Measurements from ENCODE around the gene SHROOM1. TPM values are rescaled to one million over a fixed set of nuclear protein-coding genes. Genes with fewer than 3 reads are reported as not detected.

The SHROOM1 gene
- total RNA-seq, 1 experiment from 2014 or later = 8.2 TPM

DNA sequence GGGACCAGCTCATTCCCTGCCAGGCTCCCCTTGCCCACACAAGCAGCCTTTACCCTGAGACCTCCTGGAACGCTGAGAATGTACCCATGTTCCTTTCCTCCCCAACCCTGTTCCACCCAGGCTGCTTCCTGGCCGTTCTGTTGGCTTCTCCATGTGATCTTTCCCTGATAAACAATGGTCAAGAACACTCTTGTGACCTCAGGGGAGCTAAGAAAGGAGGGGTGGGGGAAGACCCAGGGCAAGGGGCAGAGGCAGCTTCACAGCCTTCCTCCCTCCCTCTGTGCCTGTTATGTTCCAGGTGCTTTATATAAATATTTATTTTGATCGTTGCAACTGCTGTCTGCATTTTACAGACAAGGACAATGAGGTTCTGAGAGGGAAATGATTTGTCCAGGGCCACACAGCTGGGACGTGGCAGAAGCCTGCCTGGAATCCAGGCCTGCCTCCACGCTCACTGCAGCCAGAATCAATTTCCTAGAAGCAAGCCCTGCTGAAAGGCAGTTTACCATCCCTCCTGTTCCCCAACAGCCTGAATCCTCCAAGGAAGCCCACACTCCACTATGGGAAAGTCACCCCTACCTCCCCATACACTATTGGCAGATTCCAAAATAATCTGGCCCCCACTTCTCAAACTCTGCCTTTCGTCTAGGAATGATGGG lies 3.9 kb downstream of the SHROOM1 start:
- no peak for DNase-seq (ENCODE audit: extremely low read depth, low read depth)

DNA sequence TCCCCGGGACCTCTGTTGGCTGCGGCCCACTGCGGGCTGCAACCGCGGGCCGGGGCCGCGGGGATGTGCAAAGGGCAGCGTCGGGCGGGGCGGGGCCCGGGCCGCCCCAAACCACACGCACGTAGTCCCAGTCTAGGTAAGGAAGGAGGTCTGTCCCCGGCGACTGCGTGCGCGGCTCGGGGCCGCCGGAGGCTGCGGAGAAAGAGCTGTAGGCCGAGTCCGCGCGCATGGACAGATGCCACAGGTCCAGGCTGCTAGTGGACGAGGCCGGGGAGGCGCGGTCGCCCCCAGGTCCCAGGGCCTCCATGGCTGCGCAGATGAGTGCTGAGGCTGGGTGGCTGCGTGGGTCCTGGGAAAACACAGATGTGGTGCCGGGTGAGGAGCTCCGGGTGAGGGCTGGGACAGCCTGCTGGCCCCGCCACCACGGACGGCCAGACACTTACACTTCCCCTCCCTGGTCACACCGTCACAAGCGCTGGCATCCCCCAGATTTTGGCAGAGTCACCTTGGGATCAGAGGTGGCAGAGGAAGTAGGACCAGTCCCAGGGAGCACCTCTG lies 4.5 kb downstream of the SHROOM1 start:
- no peak for DNase-seq (ENCODE audit: extremely low read depth, low read depth)

DNA sequence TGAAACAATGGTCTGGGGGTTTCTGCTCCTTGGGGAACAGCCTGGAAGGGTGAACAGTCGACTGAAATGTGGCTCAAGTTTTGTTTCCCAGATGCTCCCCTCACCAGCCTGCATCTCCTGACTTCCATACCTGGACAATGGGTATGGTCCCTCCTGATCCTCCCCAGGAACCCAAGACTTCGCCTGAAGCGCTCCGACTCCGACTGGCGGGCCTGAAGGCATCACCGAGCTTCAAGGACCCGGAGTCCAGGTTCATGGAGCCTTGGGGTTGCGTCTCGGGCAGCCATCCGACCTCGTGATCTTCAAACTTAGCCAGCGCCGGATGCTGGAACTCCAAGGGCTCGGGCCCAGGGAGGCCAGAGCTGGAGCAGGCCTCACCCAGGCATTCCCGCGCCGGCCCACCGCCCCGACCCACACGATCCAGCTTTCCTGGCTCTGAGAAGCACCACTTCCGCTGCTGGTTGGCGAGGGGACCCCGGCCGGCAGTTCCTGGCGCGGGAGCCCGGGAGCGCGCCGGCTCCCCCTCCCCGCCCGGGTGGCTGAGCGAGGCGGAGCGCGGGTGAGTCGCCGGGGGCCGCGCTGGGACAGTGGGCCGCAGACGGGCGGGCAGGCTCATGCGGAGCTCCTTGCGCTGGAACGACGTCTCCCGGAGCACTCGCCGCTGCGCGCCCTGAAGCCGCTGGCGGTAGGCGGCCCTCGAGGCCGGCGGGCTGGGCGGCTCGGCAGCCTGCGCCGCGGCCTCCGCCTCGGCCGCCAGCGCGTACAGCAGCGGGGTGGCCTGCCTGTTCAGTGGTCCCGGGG lies 5.2 kb downstream of the SHROOM1 start:
- DNase-seq (ENCODE audit: extremely low read depth, low read depth) = no peak

DNA sequence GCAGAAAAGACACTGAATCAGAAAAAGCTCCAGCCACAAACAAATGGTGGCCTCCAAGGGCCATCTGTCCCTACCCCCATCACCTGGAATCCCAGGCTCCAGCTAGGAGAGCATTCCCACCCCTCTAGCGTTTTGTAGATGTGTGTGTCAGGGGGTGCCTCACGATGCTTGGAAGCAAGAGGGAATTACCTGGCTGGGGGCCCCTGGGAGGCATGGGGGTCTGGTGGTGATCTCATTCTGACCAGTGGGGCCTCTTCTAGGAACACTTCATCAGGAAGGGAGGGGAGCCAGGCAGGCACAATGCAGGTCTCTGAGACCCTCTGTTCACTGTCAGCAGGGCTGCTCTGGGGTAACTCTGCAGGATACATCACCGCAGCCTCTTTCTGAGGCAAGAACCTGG lies 6.0 kb downstream of the SHROOM1 start:
- no peak for DNase-seq (ENCODE audit: extremely low read depth, low read depth)

DNA sequence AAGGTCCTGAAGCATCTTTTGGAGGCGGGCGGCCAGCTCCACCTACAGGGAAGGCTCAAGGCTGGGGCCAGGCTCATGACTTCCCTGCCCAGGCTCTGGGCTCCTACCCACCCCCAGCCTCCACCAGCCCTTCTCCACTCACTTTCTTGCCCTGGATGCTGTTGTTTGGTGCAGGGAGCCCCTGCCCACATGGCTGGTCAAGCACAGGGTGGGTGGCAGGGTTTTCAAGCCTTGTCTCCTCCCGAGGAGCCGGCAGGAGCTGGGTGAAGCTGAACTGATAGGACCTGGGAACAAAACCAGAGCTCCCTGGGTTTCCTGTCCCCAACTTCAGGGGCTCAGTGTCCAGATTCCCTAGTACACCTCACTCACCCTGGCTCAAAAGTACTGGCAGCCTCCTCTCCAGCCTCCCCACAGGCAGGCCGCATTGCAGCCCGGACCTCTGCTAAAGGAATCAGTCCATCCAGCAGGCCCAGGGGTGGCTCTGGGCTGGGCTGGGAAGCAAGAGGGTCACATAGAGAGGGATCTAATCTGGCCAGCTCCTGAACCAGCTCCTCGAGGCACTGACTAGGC lies 6.9 kb downstream of the SHROOM1 start:
- DNase-seq (ENCODE audit: extremely low read depth, low read depth) = no peak

DNA sequence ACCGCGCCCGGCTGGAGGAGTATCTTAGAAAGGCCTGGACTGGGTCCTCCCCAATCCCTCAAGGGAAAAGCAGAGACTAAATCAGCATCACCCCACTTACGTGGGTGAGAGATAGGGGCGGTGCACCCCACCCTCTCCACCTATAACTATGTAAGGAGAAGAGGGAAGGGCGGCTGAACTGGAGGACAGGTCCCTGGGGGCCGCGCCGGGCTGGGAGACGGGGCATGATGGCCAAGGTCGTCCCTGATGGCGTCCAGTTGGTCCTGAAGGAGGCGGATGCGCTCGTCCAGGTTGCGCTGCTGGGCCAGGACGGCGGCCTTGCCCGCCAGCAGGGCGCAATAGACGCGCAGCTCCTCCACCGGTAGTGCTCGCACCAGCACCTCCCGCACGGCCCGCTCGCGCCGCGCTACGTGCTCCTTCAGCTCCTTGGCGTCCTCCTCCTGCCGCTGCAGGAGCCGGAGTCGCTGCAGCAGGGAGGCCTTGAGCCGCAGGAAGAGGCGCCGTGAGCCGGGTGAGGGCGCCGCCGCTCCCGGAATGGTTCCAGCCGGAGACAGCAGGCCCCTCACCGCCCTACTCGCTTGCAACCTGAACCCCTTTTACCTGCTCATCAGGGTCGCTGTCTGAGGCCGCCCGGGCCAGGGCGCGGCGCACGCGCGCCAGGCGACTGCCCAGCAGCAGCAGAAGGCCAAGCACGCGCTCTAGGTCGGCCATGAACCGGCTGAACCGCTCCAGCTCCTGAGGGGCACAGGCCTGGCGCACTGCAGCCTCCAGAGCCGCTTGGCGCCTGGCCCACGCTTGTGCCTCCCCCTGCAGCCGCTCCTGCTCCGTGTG lies 7.6 kb downstream of the SHROOM1 start:
- no peak for DNase-seq (ENCODE audit: extremely low read depth, low read depth)

DNA sequence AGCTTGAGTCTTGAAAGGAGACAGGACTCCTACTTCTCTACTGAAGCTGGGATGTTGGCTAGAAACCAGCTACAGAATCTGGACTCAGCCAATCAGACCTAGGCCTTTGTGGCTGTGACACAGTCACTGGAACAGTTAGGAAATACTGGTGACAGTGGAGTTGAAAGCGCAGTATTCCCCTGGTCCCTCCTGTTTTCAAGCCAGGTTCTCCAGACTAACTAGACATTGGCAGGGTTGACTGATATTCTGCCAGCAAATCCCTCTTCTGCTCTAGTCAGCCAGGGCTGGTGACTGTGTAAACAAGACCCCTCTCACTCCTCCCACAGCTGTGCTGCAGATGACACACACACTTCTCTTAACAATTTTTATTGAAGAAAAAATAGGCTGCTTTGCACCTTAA lies 8.7 kb downstream of the SHROOM1 start:
- no peak for DNase-seq (ENCODE audit: extremely low read depth, low read depth)

DNA sequence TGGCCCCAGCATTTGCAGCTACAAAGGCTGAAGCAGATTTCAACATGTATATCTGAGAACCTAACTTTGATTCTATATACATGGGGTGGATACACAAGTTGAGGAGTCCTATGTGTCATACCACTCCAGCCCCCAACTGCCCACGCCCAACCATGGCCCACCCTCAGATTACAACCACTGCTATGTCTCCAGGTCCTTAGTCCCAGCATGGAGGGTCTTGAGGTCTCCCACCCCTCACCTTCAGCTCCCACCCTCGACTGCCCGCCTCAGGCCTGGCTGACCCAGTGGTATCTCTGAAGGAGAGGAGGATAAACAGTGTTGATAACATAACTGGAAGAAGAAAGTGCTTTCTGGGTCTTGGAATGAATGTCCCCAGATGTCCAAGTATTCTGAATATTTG lies 9.1 kb downstream of the SHROOM1 start:
- DNase-seq (ENCODE audit: extremely low read depth, low read depth) = no peak

DNA sequence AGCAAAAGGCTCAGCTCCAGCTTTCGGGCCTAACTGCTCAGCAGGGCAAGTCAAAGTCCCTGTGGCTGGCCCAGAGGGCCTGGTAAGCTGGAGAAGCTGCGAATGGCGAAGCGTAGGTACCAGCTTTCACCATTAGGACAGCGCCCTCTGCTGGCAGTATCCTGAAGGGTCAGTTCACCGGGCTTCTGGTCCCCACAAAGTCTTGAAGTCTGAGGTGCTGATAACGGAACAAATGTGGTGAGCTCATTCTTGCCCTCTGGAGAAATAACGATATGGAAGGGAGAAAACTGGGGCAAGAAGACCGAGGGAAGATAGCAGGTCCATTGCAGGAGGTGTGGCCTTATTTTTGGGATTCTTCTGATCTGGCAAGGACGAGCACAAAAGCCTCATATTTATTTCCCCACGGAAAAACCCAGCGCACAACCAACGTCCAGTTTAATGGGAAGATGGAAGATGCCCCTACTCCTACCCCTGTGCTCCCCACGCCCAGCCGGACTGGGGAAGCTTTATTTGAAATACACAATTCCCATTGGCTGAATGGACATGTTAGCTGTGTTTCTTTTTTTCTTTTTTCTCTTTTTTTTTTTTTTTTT lies 10.2 kb downstream of the SHROOM1 start:
- DNase-seq (ENCODE audit: extremely low read depth, low read depth) = peak; percentile 84

DNA sequence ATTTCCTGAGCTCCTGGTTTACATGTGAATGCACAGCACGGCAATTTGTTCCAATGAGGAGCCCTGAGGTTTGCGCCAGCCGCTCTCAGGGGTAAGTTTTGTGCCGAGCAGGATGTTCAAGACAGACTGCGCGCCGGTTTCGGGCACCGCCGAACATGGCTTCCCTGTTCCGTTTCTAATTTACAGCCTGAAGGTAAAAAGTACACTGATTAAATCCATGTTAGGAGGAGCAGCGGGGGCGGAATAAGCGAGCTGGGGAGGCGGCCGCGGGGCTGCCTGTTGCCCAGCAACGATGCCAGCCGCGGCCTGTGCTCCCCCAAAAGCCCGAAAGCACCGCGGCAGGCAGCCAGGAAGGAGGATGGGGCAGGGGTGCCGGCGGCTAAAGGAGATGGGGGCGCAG lies 11.0 kb downstream of the SHROOM1 start:
- no peak for DNase-seq (ENCODE audit: extremely low read depth, low read depth)

DNA sequence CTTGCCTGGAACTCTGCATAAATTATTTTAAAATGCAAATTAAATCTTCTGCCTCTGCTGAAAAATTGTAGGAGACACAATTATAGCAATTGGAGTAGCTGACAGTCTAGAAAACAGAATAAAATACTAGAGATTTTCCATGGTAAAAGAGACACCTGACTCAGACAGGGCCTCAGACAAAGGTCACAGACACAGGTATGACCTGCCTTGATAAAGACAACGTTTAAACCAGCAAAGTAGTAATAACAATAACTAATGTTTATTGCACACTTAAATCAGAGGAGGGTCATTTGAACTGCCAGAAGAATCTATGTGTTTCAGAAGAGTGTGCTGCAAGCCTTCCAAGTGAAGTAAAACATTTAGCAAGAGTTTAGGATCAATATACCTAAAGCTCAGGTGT lies 13.4 kb downstream of the SHROOM1 start:
- DNase-seq (ENCODE audit: extremely low read depth, low read depth) = no peak

DNA sequence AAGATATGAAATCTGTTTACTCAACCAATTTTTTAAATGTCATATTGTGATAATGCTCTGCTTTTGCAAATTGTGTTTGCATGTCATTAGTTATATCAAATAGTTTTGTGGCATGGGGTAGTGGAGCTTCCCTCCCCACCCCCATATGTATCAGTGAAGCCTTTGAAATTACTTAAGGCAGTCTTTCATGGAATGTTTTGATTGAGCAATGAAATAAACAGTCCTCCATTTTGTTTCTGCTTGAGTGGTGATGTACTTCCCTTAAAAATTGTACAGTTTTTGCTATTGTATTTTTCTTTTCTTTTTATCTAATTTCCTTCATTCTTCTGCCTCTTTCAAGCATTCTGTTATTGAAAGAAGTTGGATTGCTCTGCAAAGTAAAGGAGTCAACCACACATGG lies 13.9 kb downstream of the SHROOM1 start:
- DNase-seq (ENCODE audit: extremely low read depth, low read depth) = no peak

DNA sequence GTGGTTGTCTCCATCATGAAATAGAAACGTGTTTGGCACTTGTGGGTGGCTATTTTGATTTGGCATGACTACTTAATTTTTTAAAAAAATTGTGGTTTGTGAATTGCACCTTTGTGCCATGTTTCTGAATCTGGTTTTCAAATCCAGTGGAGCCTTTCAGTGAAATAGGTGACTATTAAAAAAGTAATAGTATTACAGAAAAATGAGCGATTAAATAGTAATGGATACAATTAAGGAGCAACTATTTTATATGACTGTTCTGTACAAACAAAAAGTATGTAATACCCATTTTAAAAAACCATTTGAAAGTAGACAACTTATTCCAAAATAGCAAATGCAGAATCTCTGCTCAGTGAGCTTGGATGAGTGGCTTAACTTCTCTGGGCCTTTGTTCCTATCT lies 14.4 kb downstream of the SHROOM1 start:
- no peak for DNase-seq (ENCODE audit: extremely low read depth, low read depth)

DNA sequence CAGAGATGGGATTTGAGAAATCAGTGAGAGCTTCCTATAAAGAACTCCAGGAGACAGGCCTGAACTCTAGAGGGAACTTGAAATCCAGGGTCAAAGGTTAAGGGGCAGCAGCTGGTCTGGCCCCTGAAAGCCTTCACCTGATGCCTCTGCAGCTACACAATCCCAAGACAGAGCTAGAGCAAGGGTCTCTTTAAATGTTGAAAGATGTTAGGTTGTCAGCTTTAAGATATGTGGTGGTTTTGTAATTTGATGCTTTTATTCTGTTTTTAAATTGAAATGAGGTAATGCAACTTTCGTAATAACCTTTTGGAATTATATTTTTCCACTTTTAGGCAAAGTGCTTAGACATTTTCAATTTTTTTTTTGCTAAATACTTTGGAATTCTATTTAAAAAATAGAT lies 15.0 kb downstream of the SHROOM1 start:
- DNase-seq (ENCODE audit: extremely low read depth, low read depth) = no peak

DNA sequence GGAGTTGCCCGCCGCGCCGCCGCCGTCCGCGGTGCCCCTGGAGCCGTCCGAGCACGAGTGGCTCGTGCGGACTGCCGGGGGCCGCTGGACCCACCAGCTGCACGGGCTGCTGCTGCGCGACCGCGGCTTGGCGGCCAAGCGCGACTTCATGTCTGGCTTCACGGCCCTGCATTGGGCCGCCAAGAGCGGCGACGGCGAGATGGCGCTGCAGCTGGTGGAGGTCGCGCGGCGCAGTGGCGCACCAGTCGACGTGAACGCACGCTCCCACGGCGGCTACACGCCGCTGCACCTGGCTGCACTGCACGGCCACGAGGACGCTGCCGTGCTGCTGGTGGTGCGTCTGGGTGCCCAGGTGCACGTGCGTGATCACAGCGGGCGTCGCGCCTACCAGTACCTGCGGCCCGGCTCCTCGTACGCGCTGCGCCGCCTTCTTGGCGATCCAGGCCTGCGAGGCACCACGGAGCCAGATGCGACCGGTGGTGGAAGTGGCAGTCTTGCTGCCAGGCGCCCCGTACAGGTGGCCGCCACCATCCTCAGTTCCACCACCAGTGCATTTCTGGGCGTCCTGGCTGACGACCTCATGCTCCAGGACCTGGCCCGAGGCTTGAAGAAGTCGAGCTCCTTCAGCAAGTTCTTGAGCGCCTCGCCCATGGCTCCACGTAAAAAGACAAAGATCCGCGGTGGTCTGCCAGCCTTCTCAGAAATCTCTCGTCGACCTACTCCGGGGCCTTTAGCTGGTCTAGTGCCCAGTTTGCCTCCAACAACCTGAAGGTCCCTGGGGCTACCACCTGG lies 15.7 kb downstream of the SHROOM1 start:
- no peak for DNase-seq (ENCODE audit: extremely low read depth, low read depth)

DNA sequence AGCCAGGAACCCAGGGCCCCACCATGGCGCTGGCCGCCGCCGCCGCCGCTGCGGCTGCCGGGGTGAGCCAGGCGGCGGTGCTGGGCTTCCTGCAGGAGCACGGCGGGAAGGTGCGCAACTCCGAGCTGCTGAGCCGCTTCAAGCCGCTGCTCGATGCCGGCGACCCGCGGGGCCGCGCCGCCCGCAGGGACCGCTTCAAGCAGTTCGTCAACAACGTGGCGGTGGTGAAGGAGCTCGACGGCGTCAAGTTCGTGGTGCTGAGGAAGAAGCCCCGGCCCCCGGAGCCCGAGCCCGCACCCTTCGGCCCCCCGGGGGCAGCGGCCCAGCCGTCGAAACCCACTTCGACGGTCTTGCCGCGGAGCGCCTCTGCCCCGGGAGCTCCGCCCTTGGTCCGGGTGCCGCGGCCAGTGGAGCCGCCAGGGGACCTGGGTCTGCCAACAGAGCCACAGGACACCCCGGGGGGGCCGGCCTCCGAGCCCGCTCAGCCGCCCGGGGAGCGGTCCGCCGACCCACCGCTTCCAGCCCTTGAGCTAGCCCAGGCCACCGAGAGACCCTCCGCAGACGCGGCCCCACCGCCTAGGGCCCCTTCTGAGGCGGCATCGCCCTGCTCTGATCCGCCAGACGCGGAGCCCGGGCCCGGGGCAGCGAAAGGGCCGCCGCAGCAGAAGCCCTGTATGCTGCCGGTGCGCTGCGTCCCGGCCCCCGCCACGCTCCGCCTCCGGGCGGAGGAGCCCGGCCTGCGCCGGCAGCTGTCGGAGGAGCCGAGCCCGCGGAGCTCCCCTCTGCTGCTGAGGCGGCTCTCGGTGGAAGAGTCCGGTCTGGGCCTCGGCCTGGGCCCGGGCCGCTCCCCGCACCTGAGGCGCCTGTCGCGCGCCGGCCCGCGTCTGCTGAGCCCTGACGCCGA lies 16.6 kb downstream of the SHROOM1 start:
- no peak for DNase-seq (ENCODE audit: extremely low read depth, low read depth)

DNA sequence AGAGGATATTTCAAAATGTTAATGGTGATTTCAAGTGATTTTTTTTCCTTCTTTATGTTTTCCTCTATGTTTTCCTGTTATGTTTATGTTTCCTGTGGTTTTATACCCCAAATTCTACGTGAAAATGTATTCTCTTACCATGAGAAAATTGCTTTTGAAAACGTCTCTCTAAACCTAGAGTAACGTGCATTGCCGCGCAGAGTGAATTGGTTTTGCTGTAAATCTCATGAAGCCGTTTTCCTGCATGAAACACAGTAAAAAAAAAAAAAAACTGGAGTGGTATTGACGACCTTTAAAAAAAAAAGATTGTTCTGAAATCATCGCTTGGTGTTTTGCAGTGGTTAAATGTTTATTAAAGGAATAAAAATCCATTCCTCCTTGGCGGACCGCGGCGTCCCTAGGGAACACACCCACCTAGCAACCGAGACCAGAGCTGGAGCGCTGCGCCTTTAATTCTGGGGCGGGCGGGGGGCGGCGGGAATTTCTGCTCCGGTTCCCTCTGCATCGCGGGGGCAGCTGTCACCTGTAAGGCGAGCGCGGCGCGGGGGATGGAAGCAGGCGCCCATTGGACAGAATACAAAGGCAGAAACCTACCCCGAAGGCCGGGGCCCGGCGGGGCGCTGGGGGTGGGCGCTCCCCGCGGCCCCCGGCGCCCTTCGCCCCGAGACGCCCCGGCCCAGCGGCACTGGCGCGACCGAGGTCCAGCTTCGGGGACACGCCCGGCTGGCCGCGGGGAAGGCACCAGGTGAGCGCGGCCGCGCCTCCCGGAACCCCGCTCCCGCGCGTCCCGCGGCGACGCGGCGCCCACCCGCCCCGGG lies 17.5 kb downstream of the SHROOM1 start, which contains the start of gene SOWAHA:
TSS of gene SOWAHA (plus strand) at position 522 of the 818 bp plus-strand sequence. CDS start 320 bp downstream, outside the sequence.
- no peak for DNase-seq (ENCODE audit: extremely low read depth, low read depth)
